Measurements from ENCODE around the gene SPOCK1. TPM values are rescaled to one million over a fixed set of nuclear protein-coding genes. Genes with fewer than 3 reads are reported as not detected.

Gene SPOCK1
- total and polyA plus RNA-seq, 4 donors = 4.5 to 67.8 (median 27.0) TPM

DNA sequence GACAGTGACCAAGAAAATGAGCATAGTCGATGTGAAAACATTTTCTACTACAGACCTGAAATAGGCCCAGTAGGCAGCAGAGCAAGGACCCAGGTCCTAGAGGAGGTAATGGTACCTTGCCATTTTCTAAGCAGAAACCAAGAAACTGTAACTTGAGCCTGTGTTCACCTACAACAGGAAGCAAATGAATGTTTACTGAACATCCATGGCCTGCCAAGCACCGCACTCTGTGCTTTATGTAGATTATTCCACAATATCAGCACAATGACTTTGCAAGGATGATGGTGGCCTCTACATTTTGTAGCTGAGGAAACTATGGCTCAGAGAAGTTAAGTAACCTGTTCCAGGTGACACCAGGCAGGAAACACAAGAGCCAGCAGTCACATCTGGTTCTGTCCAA lies 215.3 kb downstream of the SPOCK1 start:
- 73 to 98% methylated on average over 2 of the region's 2 CpGs for WGBS, 2 donors
- no peak for DNase-seq
- H3K4me1 ChIP-seq (ENCODE audit: control insufficient read depth in 1 of 2, insufficient read depth in 2 of 2, low read length in 2 of 2) = no peaks in the 10 kb centered on the region
- H3K4me3 ChIP-seq (ENCODE audit: low read length in 2 of 2) = no peak overlapping the region
- H3K36me3 ChIP-seq (ENCODE audit: control insufficient read depth in 1 of 2, insufficient read depth in 2 of 2, low read length in 1 of 2) = no peaks in the 10 kb centered on the region
- H3K9me3 ChIP-seq (ENCODE audit: control insufficient read depth, low read length) = no peaks in the 10 kb centered on the region
- intact Hi-C loops (cut with DNase I) = no loop called here
- H3K27me3 ChIP-seq (ENCODE audit: control insufficient read depth in 1 of 2, insufficient read depth in 2 of 2, low read length in 1 of 2) = no peaks in the 10 kb centered on the region
- ATAC-seq (ENCODE audit: low FRiP score) = no peak
- H3K27ac ChIP-seq (ENCODE audit: low read depth in 1 of 2, low read length in 2 of 2) = no peak overlapping the region

DNA sequence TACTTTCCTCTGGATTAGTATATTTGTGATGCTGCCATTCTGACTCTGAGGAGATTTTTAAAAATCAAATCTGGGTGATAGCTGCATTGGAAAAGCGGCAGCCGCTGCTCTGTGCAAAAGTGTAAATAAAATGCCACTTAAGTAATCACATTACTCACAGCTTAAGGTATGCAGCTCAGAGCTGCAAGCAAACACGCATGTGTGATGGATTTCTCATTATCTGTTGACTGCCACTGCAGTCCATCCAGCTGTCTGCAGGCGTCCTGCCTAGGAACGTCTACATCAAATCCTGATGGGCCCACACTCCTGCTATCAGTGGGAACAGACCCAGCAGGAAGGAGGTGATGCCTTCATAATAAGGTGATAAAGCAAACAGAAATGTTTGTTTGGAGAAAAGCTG lies 216.9 kb downstream of the SPOCK1 start:
- no peak for ATAC-seq (ENCODE audit: low FRiP score)
- intact Hi-C loops (cut with DNase I) = no loop called here
- Histone ChIP-seq H3K36me3 (ENCODE audit: control insufficient read depth in 1 of 2, insufficient read depth in 2 of 2, low read length in 1 of 2) (no peaks in the 10 kb centered on the region), H3K4me3 (ENCODE audit: low read length in 2 of 2) (no peak overlapping the region), H3K27me3 (ENCODE audit: control insufficient read depth in 1 of 2, insufficient read depth in 2 of 2, low read length in 1 of 2) (no peaks in the 10 kb centered on the region), H3K9me3 (ENCODE audit: control insufficient read depth, low read length) (no peaks in the 10 kb centered on the region), H3K27ac (ENCODE audit: low read depth in 1 of 2, low read length in 2 of 2) (no peak overlapping the region), H3K4me1 (ENCODE audit: control insufficient read depth in 1 of 2, insufficient read depth in 2 of 2, low read length in 2 of 2) (no peaks in the 10 kb centered on the region)
- WGBS, 2 donors = 63 to 67% methylated on average over 5 of the region's 5 CpGs
- DNase-seq = no peak

DNA sequence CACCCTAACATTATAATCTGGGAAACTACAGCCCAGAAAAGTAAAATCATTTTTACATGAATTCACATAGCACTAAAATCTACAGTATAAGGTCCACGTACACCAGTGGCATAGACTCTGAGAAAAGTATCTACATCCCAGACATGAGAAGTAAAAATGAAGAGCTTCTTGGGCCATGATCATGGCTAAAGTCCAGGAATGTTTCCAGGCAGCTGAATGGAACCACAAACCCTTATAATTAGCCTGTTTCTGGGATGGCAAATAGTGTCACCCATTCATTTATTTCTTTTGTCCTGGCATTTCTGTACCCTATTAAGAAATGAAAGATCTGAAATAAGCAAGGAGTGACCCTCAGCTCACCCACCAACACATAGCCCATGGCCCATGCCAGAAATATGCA lies 217.9 kb downstream of the SPOCK1 start:
- Histone ChIP-seq H3K4me1 (ENCODE audit: control insufficient read depth in 1 of 2, insufficient read depth in 2 of 2, low read length in 2 of 2) (no peaks in the 10 kb centered on the region), H3K36me3 (ENCODE audit: control insufficient read depth in 1 of 2, insufficient read depth in 2 of 2, low read length in 1 of 2) (no peaks in the 10 kb centered on the region), H3K27ac (ENCODE audit: low read depth in 1 of 2, low read length in 2 of 2) (no peak overlapping the region), H3K27me3 (ENCODE audit: control insufficient read depth in 1 of 2, insufficient read depth in 2 of 2, low read length in 1 of 2) (no peaks in the 10 kb centered on the region), H3K9me3 (ENCODE audit: control insufficient read depth, low read length) (no peaks in the 10 kb centered on the region), H3K4me3 (ENCODE audit: low read length in 2 of 2) (no peak overlapping the region)
- DNase-seq (no peak), ATAC-seq (ENCODE audit: low FRiP score) (no peak)
- intact Hi-C loops (cut with DNase I) = no loop called here
- WGBS, 2 donors = 74 to 88% methylated on average over 1 of the region's 1 CpG

- intact Hi-C loops (cut with DNase I) = no loop called here
- 65 to 66% methylated on average over 3 of the region's 3 CpGs for WGBS, 2 donors
- H3K27me3 ChIP-seq (ENCODE audit: control insufficient read depth in 1 of 2, insufficient read depth in 2 of 2, low read length in 1 of 2) = no peaks in the 10 kb centered on the region
- H3K9me3 ChIP-seq (ENCODE audit: control insufficient read depth, low read length) = no peaks in the 10 kb centered on the region
- DNase-seq = no peak
- H3K36me3 ChIP-seq (ENCODE audit: control insufficient read depth in 1 of 2, insufficient read depth in 2 of 2, low read length in 1 of 2) = no peaks in the 10 kb centered on the region
- H3K4me3 ChIP-seq (ENCODE audit: low read length in 2 of 2) = no peak overlapping the region
- H3K4me1 ChIP-seq (ENCODE audit: control insufficient read depth in 1 of 2, insufficient read depth in 2 of 2, low read length in 2 of 2) = no peaks in the 10 kb centered on the region
- H3K27ac ChIP-seq (ENCODE audit: low read depth in 1 of 2, low read length in 2 of 2) = no peak overlapping the region
- no peak for ATAC-seq (ENCODE audit: low FRiP score)
Observed at GRCh38 chr5:137280656-137281055, 218.5 kb downstream of the SPOCK1 start.

- no peak overlapping the region for H3K27ac ChIP-seq (ENCODE audit: low read depth in 1 of 2, low read length in 2 of 2)
- H3K9me3 ChIP-seq (ENCODE audit: control insufficient read depth, low read length) = no peaks in the 10 kb centered on the region
- H3K4me3 ChIP-seq (ENCODE audit: low read length in 2 of 2) = no peak overlapping the region
- 86 to 91% methylated on average over 6 of the region's 6 CpGs for WGBS, 2 donors
- intact Hi-C loops (cut with DNase I) = no loop called here
- H3K27me3 ChIP-seq (ENCODE audit: control insufficient read depth in 1 of 2, insufficient read depth in 2 of 2, low read length in 1 of 2) = no peaks in the 10 kb centered on the region
- H3K36me3 ChIP-seq (ENCODE audit: control insufficient read depth in 1 of 2, insufficient read depth in 2 of 2, low read length in 1 of 2) = no peaks in the 10 kb centered on the region
- ATAC-seq (ENCODE audit: low FRiP score) = no peak
- H3K4me1 ChIP-seq (ENCODE audit: control insufficient read depth in 1 of 2, insufficient read depth in 2 of 2, low read length in 2 of 2) = no peaks in the 10 kb centered on the region
- no peak for DNase-seq
Observed at GRCh38 chr5:137279521-137280231, 219.4 kb downstream of the SPOCK1 start.

GRCh38 chr5:137278476-137278875 lies 220.7 kb downstream of the SPOCK1 start:
- intact Hi-C loops (cut with DNase I) = no loop called here
- DNase-seq (no peak), ATAC-seq (ENCODE audit: low FRiP score) (no peak)
- no peaks in the 10 kb centered on the region for H3K27me3 ChIP-seq (ENCODE audit: control insufficient read depth in 1 of 2, insufficient read depth in 2 of 2, low read length in 1 of 2)
- no peaks in the 10 kb centered on the region for H3K4me1 ChIP-seq (ENCODE audit: control insufficient read depth in 1 of 2, insufficient read depth in 2 of 2, low read length in 2 of 2)
- H3K4me3 ChIP-seq (ENCODE audit: low read length in 2 of 2) = no peak overlapping the region
- no peaks in the 10 kb centered on the region for H3K9me3 ChIP-seq (ENCODE audit: control insufficient read depth, low read length)
- no peaks in the 10 kb centered on the region for H3K36me3 ChIP-seq (ENCODE audit: control insufficient read depth in 1 of 2, insufficient read depth in 2 of 2, low read length in 1 of 2)
- WGBS, 2 donors = 86 to 92% methylated on average over 5 of the region's 5 CpGs
- H3K27ac ChIP-seq (ENCODE audit: low read depth in 1 of 2, low read length in 2 of 2) = no peak overlapping the region

- intact Hi-C loops (cut with DNase I) = no loop called here
- no peak for ATAC-seq (ENCODE audit: low FRiP score)
- WGBS, 2 donors = 93 to 95% methylated on average over 2 of the region's 2 CpGs
Observed at GRCh38 chr5:137275083-137275482, 224.0 kb downstream of the SPOCK1 start.

GRCh38 chr5:137273511-137273910 lies 225.6 kb downstream of the SPOCK1 start:
- intact Hi-C loops (cut with DNase I) = no loop called here
- H3K9me3 ChIP-seq (ENCODE audit: control insufficient read depth, low read length) = no peaks in the 10 kb centered on the region
- 50 to 58% methylated on average over 1 of the region's 1 CpG for WGBS, 2 donors

More at GRCh38 chr5:137275083-137275482, 224.0 kb downstream of the SPOCK1 start:
- H3K36me3 ChIP-seq (ENCODE audit: control insufficient read depth in 1 of 2, insufficient read depth in 2 of 2, low read length in 1 of 2) = no peaks in the 10 kb centered on the region
- no peak overlapping the region for H3K27ac ChIP-seq (ENCODE audit: low read depth in 1 of 2, low read length in 2 of 2)
- H3K4me1 ChIP-seq (ENCODE audit: control insufficient read depth in 1 of 2, insufficient read depth in 2 of 2, low read length in 2 of 2) = no peaks in the 10 kb centered on the region
- H3K9me3 ChIP-seq (ENCODE audit: control insufficient read depth, low read length) = no peaks in the 10 kb centered on the region
- H3K4me3 ChIP-seq (ENCODE audit: low read length in 2 of 2) = no peak overlapping the region
- no peak for DNase-seq
- no peaks in the 10 kb centered on the region for H3K27me3 ChIP-seq (ENCODE audit: control insufficient read depth in 1 of 2, insufficient read depth in 2 of 2, low read length in 1 of 2)

GRCh38 chr5:137272831-137273230 lies 226.3 kb downstream of the SPOCK1 start:
- no peak for DNase-seq
- H3K36me3 ChIP-seq (ENCODE audit: control insufficient read depth in 1 of 2, insufficient read depth in 2 of 2, low read length in 1 of 2) = no peaks in the 10 kb centered on the region
- no peaks in the 10 kb centered on the region for H3K4me1 ChIP-seq (ENCODE audit: control insufficient read depth in 1 of 2, insufficient read depth in 2 of 2, low read length in 2 of 2)
- no peaks in the 10 kb centered on the region for H3K9me3 ChIP-seq (ENCODE audit: control insufficient read depth, low read length)
- no peak overlapping the region for H3K4me3 ChIP-seq (ENCODE audit: low read length in 2 of 2)
- no peaks in the 10 kb centered on the region for H3K27me3 ChIP-seq (ENCODE audit: control insufficient read depth in 1 of 2, insufficient read depth in 2 of 2, low read length in 1 of 2)
- H3K27ac ChIP-seq (ENCODE audit: low read depth in 1 of 2, low read length in 2 of 2) = no peak overlapping the region
- no peak for ATAC-seq (ENCODE audit: low FRiP score)
- intact Hi-C loops (cut with DNase I) = no loop called here

More at GRCh38 chr5:137273511-137273910, 225.6 kb downstream of the SPOCK1 start:
- no peak for DNase-seq
- Histone ChIP-seq H3K27me3 (ENCODE audit: control insufficient read depth in 1 of 2, insufficient read depth in 2 of 2, low read length in 1 of 2) (no peaks in the 10 kb centered on the region), H3K27ac (ENCODE audit: low read depth in 1 of 2, low read length in 2 of 2) (no peak overlapping the region), H3K4me1 (ENCODE audit: control insufficient read depth in 1 of 2, insufficient read depth in 2 of 2, low read length in 2 of 2) (no peaks in the 10 kb centered on the region), H3K4me3 (ENCODE audit: low read length in 2 of 2) (no peak overlapping the region), H3K36me3 (ENCODE audit: control insufficient read depth in 1 of 2, insufficient read depth in 2 of 2, low read length in 1 of 2) (no peaks in the 10 kb centered on the region)
- no peak for ATAC-seq (ENCODE audit: low FRiP score)

All from aorta (tissue), 5 donors.